Measurements from ENCODE around the gene NUDT1.

NUDT1 gene

DNA sequence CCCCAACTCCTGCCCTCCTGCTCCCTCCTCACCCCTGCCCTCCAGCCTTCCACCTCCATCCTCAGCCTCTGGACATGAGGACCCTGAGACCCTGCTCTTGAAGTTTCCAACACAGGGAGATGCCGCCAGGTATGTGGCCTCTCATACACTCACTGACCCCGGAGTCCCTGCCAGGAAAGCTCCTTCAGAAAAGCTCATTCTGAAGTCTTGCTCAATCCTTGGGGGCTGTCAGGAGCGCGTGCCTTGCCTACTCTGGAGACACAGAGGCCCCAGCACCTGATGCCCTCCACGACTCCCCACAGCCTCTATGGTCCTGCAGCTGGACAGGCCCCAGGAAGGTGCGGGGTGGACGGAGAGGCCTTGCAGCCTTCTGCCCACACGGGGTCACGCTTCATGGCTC is 11.0 kb downstream of the NUDT1 start:
- Histone ChIP-seq H3K4me1 (ENCODE audit: control insufficient read depth, low read length) (no peaks in the 10 kb centered on the region; the same call in 1 of the 2 replicates), H3K9me2 (replicated peaks; ENCODE audit: control insufficient read depth, low read length) (no peaks in the 10 kb centered on the region), H3F3A (ENCODE audit: control insufficient read depth, insufficient read depth) (peaks cover 4% of the 10 kb centered on the region; the same call in 1 of the 2 replicates), H3K36me3 (ENCODE audit: control insufficient read depth, low read length) (peaks cover 43% of the 10 kb centered on the region; the same call in 1 of the 2 replicates), H3K9me3 (ENCODE audit: control insufficient read depth, insufficient read depth, low read length) (no peaks in the 10 kb centered on the region), H3K27ac (ENCODE audit: low read depth, low read length) (no peak overlapping the region), H3K4me2 (ENCODE audit: low read length) (no peak overlapping the region), H4K20me1 (ENCODE audit: control insufficient read depth, insufficient read depth, low read depth, low read length) (no peaks in the 10 kb centered on the region), H3K79me2 (ENCODE audit: control insufficient read depth, low read length) (no peaks in the 10 kb centered on the region), H3K27me3 (ENCODE audit: control insufficient read depth, low read length) (no peaks in the 10 kb centered on the region), H3K4me3 (ENCODE audit: low read length) (no peak overlapping the region)
- TF ChIP-seq EZH2phosphoT487 (IDR thresholded peaks at IDR 0.05; ENCODE audit: borderline replicate concordance, low read length) = no peak
- TF ChIP-seq, protein P1, sequence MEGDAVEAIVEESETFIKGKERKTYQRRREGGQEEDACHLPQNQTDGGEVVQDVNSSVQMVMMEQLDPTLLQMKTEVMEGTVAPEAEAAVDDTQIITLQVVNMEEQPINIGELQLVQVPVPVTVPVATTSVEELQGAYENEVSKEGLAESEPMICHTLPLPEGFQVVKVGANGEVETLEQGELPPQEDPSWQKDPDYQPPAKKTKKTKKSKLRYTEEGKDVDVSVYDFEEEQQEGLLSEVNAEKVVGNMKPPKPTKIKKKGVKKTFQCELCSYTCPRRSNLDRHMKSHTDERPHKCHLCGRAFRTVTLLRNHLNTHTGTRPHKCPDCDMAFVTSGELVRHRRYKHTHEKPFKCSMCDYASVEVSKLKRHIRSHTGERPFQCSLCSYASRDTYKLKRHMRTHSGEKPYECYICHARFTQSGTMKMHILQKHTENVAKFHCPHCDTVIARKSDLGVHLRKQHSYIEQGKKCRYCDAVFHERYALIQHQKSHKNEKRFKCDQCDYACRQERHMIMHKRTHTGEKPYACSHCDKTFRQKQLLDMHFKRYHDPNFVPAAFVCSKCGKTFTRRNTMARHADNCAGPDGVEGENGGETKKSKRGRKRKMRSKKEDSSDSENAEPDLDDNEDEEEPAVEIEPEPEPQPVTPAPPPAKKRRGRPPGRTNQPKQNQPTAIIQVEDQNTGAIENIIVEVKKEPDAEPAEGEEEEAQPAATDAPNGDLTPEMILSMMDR (IDR thresholded peaks at IDR 0.05; ENCODE audit: low read depth, low read length, poor library complexity, severe bottlenecking) = no peak

DNA sequence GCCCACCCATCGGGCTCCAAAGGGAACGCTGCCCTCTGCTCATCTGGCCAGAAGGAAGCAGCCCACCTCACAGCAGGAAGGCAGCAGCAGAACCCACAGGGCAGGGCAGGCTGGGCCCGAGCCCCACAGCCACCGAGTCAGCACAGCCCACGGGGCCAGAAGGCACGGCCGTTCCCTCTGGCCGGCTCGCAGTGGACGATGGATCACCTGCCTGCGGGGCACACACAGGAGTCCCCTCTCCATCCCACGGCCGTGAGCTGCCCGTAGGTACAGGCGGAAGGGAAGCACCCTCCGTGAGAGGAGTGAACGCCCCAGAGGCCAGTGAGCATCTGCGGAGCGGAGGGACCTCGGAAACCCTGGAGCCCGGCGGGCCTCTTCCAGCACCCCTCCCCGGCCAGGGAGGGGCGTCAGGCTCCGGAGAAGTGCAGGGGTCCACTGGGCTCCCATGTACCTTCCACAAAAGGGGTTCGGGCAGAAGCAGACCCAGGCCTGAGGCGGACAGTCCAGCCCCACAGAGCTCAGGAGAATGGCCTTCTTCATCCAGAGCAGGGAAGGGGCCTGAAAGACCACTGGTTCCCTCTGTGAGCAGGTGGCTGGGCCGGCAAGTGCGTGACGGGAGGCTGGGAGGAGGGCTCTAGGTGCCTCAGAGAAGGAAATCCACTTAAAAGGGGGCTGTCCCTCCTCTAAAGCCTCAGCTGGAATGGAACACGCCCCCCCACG is 11.7 kb downstream of the NUDT1 start:
- H3F3A ChIP-seq (ENCODE audit: control insufficient read depth, insufficient read depth) = peaks cover 2% of the 10 kb centered on the region; the same call in 1 of the 2 replicates
- H4K20me1 ChIP-seq (ENCODE audit: control insufficient read depth, insufficient read depth, low read depth, low read length) = peaks cover 4% of the 10 kb centered on the region; the same call in 1 of the 2 replicates
- H3K27me3 ChIP-seq (ENCODE audit: control insufficient read depth, low read length) = no peaks in the 10 kb centered on the region
- H3K4me3 ChIP-seq (ENCODE audit: low read length) = no peak overlapping the region
- peaks cover 43% of the 10 kb centered on the region; the same call in 1 of the 2 replicates for H3K36me3 ChIP-seq (ENCODE audit: control insufficient read depth, low read length)
- no peaks in the 10 kb centered on the region for H3K79me2 ChIP-seq (ENCODE audit: control insufficient read depth, low read length)
- H3K4me2 ChIP-seq (ENCODE audit: low read length) = no peak overlapping the region
- H3K27ac ChIP-seq (ENCODE audit: low read depth, low read length) = no peak overlapping the region
- no peaks in the 10 kb centered on the region for H3K9me3 ChIP-seq (ENCODE audit: control insufficient read depth, insufficient read depth, low read length)
- TF ChIP-seq, protein P1 (IDR thresholded peaks at IDR 0.05; ENCODE audit: low read depth, low read length, poor library complexity, severe bottlenecking) = no peak
- TF ChIP-seq EZH2phosphoT487 (IDR thresholded peaks at IDR 0.05; ENCODE audit: borderline replicate concordance, low read length) = no peak
- H3K4me1 ChIP-seq (ENCODE audit: control insufficient read depth, low read length) = peaks cover 6% of the 10 kb centered on the region
- no peaks in the 10 kb centered on the region for H3K9me2 ChIP-seq (replicated peaks; ENCODE audit: control insufficient read depth, low read length)

DNA sequence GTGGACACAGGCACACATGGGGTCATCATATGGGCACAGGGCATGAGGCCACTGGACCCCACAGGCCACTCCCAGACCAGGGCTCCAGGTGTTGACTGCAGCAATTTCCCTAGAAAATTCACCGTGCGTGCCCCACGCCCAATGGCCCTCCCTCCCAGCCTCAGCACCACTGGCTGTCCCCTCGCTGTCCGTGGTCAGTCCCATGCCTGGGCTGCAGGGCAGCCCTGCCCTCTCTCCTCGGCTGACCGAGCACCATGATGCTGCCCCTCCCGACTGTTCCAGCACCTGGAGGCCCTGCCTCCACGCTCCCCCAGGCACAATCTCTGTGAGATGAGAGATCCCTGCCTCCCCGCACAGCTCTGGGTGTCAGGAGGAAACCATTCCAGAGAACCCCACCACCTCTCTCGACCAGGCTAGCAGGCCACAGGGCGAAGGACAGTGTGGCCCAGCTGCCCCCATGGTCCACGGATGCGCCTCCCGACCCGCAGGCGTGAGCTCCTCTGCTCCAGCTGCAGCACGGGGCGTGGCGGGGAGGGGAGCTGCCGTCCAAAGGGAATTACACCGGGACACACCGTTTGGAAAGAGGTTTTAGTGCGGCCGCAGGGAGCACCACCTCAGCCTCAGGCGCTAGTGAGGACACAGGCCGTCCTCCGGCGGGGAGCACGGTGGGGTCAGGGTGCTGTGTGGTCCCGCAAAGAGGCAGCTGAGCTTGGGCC is 12.6 kb downstream of the NUDT1 start:
- Histone ChIP-seq H3K9me2 (replicated peaks; ENCODE audit: control insufficient read depth, low read length) (no peaks in the 10 kb centered on the region), H3F3A (ENCODE audit: control insufficient read depth, insufficient read depth) (peaks cover 2% of the 10 kb centered on the region; the same call in 1 of the 2 replicates), H3K4me1 (ENCODE audit: control insufficient read depth, low read length) (peaks cover 15% of the 10 kb centered on the region), H3K4me2 (ENCODE audit: low read length) (no peak overlapping the region), H4K20me1 (ENCODE audit: control insufficient read depth, insufficient read depth, low read depth, low read length) (peaks cover 4% of the 10 kb centered on the region; the same call in 1 of the 2 replicates), H3K27me3 (ENCODE audit: control insufficient read depth, low read length) (no peaks in the 10 kb centered on the region), H3K9me3 (ENCODE audit: control insufficient read depth, insufficient read depth, low read length) (no peaks in the 10 kb centered on the region), H3K36me3 (ENCODE audit: control insufficient read depth, low read length) (peaks cover 41% of the 10 kb centered on the region; the same call in 1 of the 2 replicates), H3K4me3 (ENCODE audit: low read length) (no peak overlapping the region), H3K27ac (ENCODE audit: low read depth, low read length) (no peak overlapping the region), H3K79me2 (ENCODE audit: control insufficient read depth, low read length) (no peaks in the 10 kb centered on the region)
- no peak for TF ChIP-seq EZH2phosphoT487 (IDR thresholded peaks at IDR 0.05; ENCODE audit: borderline replicate concordance, low read length)
- TF ChIP-seq, protein P1 (IDR thresholded peaks at IDR 0.05; ENCODE audit: low read depth, low read length, poor library complexity, severe bottlenecking) = no peak

Data from DOHH2 (cell line).